ENCODE results near the gene KLHL30.

The KLHL30 gene

DNA sequence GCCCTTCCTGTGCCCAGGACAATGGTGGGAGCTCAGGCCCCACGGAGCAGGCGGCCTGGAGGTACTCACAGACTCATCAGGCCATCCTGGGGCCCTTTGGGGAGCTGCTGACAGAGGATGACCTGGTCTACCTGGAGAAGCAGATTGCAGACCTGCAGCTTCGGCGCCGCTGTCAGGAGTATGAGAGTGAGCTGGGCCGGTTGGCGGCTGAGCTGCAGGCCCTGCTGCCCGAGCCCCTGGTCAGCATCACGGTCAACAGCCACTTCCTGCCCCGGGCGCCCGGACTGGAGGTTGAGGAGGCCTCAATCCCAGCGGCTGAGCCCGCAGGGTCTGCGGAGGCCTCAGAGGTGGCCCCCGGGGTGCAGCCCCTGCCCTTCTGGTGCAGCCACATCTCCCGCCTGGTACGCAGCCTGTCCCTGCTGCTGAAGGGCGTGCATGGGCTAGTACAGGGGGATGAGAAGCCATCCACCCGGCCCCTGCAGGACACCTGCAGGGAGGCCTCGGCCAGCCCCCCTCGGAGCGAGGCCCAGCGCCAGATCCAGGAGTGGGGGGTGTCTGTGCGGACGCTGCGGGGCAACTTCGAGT lies 8.3 kb upstream of the KLHL30 start:
- no peak for DNase-seq (ENCODE audit: low read depth in 1 of 2, low spot score in 1 of 2)

DNA sequence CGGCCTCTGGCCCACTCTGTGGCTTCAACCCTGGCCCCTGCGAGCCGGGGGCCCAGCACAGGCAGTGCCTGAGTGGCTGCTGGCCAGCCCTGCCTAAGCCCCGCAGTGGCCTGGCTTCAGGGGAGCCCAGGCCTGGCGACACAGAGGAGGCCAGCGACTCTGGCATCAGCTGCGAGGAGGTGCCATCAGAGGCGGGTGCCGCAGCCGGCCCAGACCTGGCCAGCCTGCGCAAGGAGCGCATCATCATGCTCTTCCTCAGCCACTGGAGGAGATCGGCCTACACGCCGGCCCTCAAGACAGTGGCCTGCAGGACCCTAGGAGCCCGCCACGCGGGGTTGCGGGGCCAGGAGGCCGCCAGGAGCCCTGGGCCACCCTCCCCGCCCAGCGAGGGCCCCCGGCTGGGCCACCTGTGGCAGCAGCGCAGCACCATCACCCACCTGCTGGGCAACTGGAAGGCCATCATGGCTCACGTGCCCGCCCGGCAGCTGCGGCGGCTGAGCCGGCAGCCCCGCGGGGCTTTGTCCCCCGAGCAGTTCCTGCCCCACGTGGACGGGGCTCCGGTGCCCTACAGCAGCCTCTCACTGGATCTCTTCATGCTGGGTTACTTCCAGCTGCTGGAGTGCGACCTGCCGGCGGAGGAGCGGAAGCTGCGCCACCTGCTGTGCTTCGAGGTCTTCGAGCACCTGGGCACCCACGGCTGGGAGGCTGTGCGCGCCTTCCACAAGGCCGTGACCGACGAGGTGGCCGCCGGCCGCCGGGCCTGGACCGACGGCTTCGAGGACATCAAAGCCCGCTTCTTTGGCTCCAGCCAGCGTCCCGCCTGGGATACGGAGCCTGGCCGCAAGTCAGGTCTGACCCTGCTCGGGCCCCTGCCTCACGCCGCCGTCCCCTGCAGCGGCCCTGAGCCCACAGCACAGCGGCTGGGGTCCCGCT lies 7.5 kb upstream of the KLHL30 start:
- DNase-seq (ENCODE audit: low read depth in 1 of 2, low spot score in 1 of 2): no peak

DNA sequence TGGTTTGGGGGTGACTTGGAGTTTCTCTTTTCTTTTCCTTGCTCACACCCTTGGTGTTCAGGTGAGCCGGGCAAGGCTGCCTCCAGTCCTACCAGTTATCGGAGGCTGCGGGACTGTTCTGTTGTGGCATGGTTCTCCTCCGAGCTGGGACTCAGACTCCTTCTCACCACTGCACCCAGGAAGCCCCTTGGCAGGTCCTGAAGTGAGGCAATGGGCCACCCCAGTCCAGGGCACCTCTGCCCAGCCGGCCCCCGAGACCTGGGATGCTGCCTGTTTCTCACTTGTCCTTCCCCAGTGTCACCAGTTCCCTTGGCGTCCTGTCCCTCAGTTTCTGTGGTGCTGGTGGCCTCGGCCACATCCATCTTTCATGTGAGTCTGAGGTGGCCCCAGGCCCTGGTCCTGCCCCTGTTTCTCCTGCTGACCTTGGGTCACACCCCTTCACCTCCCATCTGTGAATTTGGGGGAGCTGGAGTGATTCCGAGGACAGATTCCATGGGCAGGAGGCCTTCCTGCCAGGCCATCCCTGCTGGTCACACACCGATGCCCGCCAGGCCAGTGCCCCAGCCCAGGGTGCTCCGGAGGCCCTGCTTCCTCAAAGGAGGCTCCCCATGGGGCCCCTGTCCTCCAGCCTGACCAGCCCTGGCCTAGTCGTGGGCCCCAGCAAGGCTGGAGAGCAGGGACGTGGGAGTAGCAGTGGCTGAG lies 6.6 kb upstream of the KLHL30 start:
- DNase-seq (ENCODE audit: low read depth in 1 of 2, low spot score in 1 of 2): no peak

DNA sequence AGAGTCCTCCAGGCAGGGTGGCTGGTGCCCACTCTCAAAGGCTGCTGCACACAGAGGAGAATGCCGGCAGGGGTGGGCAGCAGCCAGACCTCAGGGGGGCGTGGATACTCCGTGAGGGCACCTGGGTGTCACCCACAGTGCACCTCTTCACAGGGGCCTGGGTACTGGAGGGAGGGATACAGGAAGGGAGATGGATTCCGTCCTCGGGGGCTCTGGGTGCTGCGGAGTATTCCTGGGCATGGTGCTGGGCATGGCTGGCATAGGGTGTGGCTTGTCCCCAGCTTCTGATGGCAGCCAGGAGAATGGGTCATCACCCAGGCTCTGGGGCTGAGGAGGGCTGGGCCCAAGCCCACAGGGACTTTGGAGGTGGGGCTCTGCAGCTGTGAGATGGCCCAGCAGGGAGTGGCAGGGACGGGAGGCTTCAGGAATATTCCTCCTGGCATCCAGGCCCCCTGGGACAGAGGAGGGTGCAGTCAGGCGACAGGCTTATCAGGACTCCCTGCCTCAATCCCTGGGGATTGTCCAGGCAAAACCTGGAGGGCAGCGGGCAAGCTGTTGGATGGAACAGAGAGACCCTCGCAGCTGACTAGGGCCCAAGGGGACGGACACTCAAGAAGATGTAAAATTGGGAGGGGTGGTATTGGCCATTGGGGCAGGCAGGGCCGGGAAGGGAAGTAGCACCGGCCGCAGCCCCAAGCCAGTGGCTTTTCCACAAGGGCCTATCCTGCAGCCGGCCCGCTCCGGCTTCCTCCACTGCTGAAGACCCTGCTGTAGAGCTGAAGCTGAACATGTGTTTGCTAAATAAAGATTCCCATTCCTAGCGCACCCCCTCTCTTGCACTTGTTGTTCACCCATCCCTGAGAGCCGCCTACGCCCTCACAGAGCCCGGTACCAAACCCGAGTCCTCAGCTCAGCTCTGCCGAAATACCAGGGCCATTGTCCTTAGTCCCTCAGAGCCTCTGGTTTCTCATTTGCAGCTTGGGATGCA lies 5.7 kb upstream of the KLHL30 start:
- DNase-seq (ENCODE audit: low read depth in 1 of 2, low spot score in 1 of 2): no peak

DNA sequence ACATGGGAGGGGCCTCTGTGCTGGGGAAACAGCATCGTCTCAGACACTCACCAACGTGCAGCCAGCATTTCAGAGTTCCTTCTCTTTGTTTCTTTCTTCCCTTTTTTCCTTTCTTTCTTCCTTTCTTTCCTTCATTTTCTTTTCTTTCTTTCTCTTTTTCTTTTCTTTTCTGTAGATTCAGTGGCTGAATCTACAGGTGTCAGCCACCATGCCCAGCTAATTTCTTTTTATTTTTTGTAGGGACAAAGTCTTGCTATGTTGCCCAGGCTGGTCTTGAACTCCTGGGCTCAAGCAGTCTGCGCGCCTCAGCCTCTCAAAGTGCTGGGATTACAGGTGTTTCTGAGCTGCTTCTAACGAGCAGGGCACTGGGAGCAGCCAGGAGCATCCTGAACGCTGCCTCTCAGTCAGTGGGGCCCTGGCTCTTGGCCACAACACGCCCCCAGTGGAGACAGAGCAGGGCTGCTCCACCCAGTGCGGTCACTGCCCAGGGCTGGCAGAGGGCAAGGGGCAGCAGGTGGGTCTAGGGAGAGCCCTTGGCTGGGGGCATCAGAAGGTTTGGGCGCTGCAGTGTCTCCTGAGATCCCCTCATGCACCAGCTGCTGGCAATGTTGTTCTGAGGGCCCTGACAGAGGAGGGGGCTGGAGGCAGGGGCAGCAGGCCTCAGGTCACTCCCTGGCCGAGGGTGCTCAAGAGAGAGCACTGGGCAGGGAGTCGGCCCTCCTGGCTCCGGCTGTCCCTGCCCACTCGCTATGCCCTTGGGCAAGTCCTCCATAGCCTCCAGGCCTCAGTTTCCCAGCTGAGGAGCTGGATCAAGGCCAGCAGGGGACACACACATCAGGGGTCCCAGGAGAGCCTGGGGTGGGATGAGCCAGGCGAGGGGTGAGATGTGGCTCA lies 4.7 kb upstream of the KLHL30 start:
- no peak for DNase-seq (ENCODE audit: low read depth in 1 of 2, low spot score in 1 of 2)

DNA sequence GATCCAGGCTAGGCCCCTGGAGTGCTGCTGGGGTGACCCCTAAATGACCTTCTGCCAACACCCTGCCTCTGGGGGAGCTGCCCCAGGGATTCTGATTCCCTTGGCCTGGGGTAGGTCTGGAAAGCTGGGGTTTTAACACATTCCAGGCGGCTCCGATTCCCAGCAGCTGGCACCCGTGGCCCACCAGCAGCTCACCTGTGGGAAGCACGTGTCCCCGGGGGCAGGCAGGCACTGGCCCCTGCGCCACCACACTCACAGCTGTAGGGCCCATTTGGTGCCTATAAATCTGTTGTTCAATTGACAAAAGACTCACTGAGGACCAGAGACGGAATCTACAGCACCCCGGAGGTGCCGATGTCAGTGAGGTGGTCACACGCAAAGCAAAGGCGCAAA lies 4.1 kb upstream of the KLHL30 start:
- no peak for DNase-seq (ENCODE audit: low read depth in 1 of 2, low spot score in 1 of 2)

DNA sequence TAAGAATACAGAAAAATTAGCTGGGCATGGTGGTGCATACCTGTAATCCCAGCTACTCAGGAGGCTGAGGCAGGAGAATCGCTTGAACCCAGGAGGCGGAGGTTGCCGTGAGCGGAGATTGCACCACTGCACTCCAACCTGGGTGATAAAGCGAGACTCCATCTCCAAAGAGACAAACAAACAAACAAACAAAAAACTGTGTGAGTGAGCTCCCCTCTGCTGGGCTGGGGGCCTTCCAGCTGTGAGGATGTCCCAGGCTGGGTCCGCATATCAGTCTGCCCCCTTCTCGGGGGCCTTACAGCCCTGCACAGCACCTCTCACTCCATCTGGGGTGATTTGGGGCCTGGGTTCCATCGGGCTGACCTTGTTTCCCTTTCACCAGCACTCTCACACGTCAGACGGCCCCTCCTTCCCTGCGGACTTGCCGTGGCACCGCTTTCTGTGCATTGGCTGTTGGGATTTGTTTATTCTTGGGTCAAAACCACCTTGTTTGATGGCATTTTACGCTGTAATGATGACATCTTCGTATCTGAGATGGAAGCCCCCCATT lies 2.8 kb upstream of the KLHL30 start:
- DNase-seq (ENCODE audit: low read depth in 1 of 2, low spot score in 1 of 2): no peak

DNA sequence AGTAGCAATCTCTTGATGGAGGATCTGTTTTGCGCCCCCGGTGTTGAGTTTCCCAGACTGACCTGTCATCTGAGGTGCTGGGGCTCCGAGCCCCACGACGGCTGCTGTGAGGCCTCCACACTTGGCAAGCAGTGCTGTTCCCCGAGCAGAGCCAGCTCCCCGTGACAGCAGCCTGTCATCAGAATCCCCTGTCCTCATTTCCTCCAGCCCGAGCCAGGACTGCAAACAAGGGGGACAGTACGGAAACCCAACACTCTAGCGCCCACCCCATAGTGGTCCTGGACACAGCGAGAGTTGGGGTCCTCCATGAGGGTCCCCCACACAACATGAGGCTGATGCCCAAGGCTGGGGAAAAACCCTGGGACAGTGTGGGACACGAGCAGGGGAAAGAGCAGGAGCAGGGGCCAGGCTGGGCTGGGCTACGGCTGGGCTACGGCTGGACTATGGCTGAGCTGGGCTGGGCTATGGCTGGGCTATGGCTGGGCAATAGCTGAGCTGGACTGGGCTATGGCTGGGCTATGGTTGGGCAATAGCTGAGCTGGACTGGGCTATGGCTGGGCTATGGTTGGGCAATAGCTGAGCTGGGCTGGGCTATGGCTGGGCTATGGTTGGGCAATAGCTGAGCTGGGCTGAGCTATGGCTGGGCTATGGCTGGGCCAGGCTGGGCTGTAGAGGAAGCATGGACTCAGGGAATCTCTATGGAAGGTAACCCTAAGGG lies 1.5 kb upstream of the KLHL30 start:
- DNase-seq (ENCODE audit: low read depth in 1 of 2, low spot score in 1 of 2): no peak

DNA sequence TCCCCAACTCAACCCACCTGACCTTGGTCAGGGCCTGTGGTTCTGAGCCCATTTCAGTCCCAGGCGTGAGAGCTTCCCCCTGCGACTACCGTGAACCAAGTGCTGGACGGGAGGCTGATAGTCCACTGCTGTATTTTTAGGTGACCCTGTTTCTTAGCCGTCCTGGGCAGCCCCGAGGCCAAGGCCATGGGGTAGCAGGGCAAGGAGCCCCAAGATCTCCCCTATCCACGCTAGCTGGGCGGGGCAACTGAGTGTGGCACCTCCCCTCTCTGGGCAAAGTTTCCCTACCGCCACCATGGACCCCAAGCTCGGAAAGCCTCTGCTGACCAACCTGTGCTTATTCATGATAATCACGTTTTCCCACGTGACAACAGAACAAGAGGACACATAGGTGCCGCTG lies 583 bp upstream of the KLHL30 start:
- DNase-seq (ENCODE audit: low read depth in 1 of 2, low spot score in 1 of 2): no peak

DNA sequence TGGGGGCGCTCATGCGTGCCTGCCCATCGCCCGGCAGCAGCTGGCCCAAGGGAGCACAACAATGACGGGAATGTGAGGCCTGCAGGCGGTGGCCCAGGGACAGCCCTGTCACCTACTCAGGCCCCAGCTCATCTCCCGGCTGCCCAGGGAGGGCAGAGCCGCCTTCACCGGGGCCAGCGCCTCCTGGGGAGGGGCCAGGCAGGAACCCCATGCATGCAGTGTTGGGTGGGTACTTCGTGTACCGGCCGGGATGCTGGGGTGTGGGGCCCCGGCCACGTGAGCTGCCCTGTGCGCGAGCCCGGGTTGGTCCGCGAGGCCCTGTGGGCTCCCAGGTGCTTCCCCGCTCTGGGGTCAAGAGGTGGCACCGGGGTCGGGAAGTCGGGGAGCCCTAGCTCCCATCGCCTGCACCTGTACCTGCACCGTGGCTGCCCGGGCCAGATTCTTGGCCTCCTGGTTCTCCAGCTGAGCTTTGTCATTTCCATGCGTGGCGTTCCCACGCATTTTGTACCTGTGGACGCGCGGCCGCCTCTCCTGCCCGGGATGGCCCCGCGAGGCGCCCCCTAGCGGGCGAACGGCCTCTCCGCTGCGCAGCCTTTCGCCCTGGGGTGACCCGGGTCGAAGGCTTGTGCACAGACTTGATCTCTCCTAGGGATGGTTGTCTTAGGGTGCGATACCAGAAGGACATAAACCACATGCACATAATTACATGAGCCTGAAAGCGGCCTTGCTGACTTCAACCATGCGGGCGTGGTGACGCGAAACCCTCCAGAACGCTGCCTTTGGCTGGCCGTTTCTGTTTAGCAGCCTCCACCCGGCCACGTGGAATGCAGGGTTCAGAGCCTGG lies 950 bp downstream of the KLHL30 start:
- DNase-seq (ENCODE audit: low read depth in 1 of 2, low spot score in 1 of 2): no peak

DNA sequence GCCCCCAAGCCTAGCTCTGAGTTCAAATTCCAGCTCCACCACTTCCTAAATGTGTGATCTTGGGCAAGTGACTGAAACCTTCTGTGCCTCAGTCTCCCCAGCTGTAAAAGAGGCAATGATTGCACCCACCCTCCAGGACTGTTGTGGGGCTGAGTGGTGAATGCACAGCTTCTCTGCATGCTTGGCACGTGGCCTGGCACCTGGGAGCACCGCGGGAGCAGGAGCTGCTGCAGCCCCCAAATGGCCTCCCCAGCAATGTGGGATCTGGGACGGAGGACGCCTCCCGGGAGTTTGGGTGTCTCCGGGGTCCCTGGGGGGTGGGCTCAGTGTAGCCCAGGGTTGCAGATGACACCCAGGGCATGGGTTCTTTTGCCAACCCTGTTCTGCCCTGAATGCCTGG lies 1.6 kb downstream of the KLHL30 start:
- DNase-seq (ENCODE audit: low read depth in 1 of 2, low spot score in 1 of 2): no peak

DNA sequence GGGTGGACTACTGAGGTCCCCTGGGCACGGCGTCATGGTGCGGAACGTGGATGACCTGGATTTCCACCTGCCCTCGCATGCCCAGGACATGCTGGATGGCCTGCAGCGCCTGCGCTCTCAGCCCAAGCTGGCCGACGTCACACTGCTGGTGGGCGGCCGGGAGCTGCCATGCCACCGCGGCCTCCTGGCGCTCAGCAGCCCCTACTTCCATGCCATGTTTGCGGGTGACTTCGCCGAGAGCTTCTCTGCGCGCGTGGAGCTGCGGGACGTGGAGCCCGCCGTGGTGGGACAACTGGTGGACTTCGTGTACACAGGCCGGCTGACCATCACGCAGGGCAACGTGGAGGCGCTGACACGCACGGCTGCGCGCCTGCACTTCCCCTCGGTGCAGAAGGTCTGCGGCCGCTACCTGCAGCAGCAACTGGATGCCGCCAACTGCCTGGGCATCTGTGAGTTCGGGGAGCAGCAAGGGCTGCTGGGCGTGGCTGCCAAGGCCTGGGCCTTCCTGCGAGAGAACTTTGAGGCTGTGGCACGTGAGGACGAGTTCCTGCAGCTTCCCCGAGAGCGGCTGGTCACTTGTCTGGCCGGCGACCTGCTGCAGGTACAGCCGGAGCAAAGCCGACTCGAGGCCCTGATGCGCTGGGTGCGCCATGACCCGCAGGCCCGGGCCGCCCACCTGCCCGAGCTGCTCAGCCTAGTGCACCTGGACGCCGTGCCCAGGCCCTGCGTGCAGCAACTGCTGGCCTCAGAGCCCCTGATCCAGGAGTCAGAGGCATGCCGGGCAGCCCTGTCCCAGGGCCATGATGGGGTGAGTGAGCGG lies 2.5 kb downstream of the KLHL30 start:
- no peak for DNase-seq (ENCODE audit: low read depth in 1 of 2, low spot score in 1 of 2)

DNA sequence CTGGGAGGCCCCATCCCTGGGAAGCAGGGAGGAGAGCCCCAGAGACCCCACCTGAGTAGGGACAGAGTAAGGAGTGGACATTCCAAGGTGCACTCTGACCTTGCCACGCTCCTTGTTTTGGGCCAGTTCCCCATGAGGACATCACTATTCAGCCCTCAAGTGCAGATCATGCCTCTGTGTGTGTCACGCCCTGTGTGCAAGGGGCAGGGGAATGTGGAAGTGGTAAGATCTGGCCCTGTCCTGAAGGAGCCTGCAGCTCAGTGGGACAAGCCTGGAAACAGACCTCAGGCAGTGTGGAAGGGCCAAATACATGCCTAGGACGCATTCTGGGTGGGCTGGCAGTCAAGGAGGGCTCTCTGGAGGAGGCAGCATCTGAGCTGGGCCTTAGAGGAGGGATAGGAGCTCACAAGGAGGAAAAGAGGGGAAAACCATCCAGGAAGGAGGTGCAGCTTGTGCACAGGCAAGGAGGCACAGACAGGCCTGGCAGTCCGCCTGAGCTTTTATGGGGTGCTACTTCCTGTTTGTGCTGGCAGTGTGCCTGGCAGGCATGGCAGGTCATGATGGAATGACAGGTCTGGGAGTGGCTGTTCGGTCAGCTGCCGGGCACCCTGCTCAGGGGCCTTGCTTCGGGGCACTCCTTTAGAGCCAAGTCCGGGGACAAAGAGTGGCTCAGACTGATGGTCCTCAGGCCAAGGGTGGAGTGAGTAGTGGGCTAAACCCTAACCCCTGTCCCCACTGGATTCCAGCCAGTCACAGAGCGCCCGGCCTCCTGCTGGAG lies 3.3 kb downstream of the KLHL30 start:
- no peak for DNase-seq (ENCODE audit: low read depth in 1 of 2, low spot score in 1 of 2)

DNA sequence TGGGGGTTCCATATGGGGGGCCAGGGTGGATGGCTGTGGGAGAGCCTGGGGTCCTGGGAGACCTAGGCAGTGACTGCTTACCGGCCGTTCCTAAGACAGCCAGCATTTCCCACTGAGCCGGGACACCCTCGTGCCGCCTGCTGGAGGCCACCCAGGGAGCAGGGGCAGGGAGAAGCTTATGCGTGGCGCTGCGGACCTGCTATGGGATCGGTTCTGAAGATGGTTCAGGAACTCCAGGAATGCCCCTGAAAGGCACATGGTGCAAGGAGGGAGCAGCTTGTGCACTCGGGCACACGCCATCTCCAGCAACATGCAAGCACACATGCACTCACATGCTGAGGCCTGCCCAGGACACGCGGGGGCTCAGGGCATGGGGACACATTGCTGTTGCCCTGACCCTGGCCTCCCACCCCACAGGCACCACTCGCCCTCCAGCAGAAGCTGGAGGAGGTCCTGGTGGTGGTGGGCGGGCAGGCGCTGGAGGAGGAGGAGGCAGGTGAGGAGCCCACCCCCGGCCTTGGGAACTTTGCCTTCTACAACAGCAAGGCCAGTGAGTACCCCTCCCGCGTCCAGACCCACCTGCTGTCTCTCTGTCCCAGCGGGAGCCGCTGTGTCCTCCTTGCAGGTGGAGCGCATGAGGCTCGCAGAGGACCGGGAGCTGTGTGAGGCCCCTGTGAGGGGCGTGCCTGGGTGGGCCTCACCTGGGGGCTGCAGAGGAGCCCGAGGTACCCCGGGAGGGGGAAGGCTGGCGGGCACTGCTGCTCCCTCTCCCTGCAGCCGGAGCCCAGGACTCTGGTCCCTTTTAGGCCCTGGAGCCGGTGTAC lies 4.1 kb downstream of the KLHL30 start:
- no peak for DNase-seq (ENCODE audit: low read depth in 1 of 2, low spot score in 1 of 2)

DNA sequence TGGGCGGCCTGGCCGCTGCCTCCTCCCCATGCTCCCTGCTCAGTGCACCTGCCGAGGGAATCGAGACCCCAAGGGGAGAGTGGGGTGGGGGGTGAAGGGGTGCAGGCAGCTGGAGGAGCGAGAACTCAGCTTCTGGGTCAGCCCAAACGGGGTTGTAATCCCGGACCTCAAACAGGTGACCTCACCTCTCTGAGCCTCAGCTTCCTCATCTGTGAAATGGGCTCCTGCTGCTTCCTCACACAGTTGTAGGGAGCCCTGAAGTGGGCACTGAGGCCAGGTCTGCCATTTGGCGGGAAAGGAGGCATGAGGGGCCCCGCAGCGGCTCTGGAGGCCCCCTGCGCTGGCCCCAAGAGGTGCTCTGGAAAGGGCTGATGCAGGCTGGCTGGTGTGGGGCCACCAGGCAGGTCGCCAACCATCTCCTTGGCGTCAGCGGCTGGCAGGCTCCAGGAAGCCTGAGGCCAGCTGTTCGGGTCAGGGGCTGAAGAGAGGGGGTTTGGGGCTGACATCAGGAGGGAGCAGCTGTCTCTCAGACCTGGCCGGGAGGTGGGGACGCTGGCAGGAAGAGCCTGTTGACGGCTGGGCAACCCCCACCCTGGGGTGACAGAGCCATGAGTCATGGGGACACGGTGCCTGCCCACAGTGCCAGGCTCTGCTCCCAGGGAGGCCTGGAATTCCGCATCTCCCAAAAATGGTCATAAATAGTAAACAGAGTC lies 4.9 kb downstream of the KLHL30 start:
- DNase-seq (ENCODE audit: low read depth in 1 of 2, low spot score in 1 of 2): no peak
